Peyer's patch (tissue), 4 donors: ENCODE measurements around the gene SLC4A1AP. TPM values are rescaled to one million over a fixed set of nuclear protein-coding genes. Genes with fewer than 3 reads are reported as not detected.

Experiments
- DNase-seq, 3 donors: peaks; one replicate each; pipeline ENCODE4 v3.0.0-alpha.2; 2017 to 2019
- H3K27ac ChIP-seq, 4 donors: fragments of 200-600 bp; sonication (generic); one replicate each; pipeline ENCODE4 v1.5.1; 2016 to 2019
- H3K27me3 ChIP-seq, 2 donors: fragments of 200-600 bp; sonication (generic); one replicate each; pipeline ENCODE4 v1.5.1; 2019
- H3K36me3 ChIP-seq, 3 donors: fragments of 200-600 bp; sonication (generic); one replicate each; pipeline ENCODE4 v1.5.1; 2016 to 2019
- H3K4me1 ChIP-seq, 4 donors: fragments of 200-600 bp; sonication (generic); one replicate each; pipeline ENCODE4 v1.5.1; 2016 to 2019
- H3K4me3 ChIP-seq, 4 donors: fragments of 200-600 bp; sonication (generic); 1 replicate in 3 of 4; 2 replicates in 1 of 4; pipeline ENCODE4 v1.5.1; 2016 to 2019; ENCODE audit warnings: mild to moderate bottlenecking in 1 of 4
- H3K9me3 ChIP-seq, 4 donors: fragments of 200-600 bp; sonication (generic); one replicate each; pipeline ENCODE4 v1.5.1; 2016 to 2019; ENCODE audit warnings: mild to moderate bottlenecking in 1 of 4
- POLR2A ChIP-seq, 2 donors: fragments of 450-650 bp; IDR thresholded peaks; one replicate each; pipeline ENCODE4 v1.5.1; 2017; ENCODE audit warnings: antibody characterized with exemption in 2 of 2, mild to moderate bottlenecking in 2 of 2, moderate library complexity in 2 of 2
- total RNA-seq, 4 donors: library from RNA; depleted of rRNA; stranded (reverse); fragments of >200 nt; gene quantifications; one replicate each; pipeline ENCODE4 v1.1.0, GENCODE V29; 2016
- TF ChIP-seq, protein P1 (sequence below), 6 experiments: fragments of 450-650 bp in 4 of 6; fragments of 200-600 bp in 2 of 6; sonication (generic) in 1 of 6; IDR thresholded peaks; one replicate each; pipeline ENCODE4 v1.5.1; 2017 to 2019; ENCODE audit warnings: antibody characterized with exemption in 6 of 6, mild to moderate bottlenecking in 3 of 6, moderate library complexity in 1 of 6

The SLC4A1AP gene
- total RNA-seq, 4 donors from 2014 or later = 18.6 to 47.0 (median 21.9) TPM

DNA sequence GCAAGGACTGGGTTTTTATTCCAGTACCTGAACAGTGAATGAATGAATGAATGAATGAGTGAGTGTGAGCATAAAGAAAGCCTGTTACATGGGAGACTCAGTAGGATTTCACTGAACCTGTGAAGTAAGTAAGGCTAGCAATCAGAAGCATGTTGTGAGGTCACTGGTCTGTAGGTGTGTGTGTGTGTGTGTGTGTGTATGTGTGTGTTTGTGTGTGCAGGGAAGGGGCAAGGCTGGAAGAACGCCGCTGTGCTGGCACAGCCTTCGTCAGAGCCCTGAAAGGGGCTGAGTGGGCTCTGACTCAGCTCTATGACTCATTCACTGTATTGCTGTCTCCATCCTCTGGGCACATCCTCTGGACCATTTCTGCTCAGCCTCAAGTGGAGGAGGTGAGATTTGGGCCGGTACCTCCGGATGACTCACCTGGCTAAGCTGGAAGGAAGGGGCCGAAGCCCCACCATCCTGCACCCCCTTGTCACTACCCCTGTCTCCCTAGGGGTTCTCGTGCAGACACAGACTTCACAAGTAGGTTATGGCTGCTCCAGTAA, 56.4 kb downstream of the SLC4A1AP start:
- DNase-seq = peak in 1 of 3 donors; percentile 58
- Histone ChIP-seq H3K27me3 (no peaks in the 10 kb centered on the region), H3K4me1 (peaks cover 0 to 15% (median 5%) of the 10 kb centered on the region in 4 donors), H3K36me3 (no peaks in the 10 kb centered on the region), H3K4me3 (no peak overlapping the region), H3K27ac (no peak overlapping the region), H3K9me3 (no peaks in the 10 kb centered on the region)
- TF ChIP-seq, protein P1, sequence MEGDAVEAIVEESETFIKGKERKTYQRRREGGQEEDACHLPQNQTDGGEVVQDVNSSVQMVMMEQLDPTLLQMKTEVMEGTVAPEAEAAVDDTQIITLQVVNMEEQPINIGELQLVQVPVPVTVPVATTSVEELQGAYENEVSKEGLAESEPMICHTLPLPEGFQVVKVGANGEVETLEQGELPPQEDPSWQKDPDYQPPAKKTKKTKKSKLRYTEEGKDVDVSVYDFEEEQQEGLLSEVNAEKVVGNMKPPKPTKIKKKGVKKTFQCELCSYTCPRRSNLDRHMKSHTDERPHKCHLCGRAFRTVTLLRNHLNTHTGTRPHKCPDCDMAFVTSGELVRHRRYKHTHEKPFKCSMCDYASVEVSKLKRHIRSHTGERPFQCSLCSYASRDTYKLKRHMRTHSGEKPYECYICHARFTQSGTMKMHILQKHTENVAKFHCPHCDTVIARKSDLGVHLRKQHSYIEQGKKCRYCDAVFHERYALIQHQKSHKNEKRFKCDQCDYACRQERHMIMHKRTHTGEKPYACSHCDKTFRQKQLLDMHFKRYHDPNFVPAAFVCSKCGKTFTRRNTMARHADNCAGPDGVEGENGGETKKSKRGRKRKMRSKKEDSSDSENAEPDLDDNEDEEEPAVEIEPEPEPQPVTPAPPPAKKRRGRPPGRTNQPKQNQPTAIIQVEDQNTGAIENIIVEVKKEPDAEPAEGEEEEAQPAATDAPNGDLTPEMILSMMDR (IDR thresholded peaks at IDR 0.05) = no peak
- no peak for TF ChIP-seq POLR2A (IDR thresholded peaks at IDR 0.05)

DNA sequence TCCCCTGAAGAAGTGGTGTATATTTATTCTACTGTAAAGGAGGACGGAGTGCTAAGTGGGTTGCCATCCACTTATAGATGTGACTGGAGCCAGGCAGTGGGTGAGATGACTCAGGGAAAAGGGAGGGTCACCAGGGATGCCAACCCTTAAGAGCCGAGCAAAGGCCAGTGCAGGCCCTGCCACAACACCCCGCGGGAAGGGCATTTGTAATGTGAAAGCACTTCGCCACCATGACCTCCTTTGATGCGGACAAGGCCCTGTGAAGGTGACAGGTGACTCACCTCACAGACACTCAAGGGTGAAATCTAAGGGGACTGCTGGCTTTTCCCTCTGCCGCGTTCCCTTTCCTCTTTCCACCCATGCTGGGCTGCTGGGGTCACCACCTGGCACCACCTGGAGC, 57.6 kb downstream of the SLC4A1AP start:
- Histone ChIP-seq H3K27ac (no peak overlapping the region), H3K36me3 (no peaks in the 10 kb centered on the region), H3K4me3 (no peak overlapping the region), H3K9me3 (no peaks in the 10 kb centered on the region), H3K4me1 (peaks cover 0 to 7% (median 1%) of the 10 kb centered on the region in 4 donors), H3K27me3 (no peaks in the 10 kb centered on the region)
- no peak for TF ChIP-seq POLR2A (IDR thresholded peaks at IDR 0.05)
- TF ChIP-seq, protein P1 (IDR thresholded peaks at IDR 0.05) = no peak
- DNase-seq = peak in 2 of 3 donors; percentile 59 to 68

DNA sequence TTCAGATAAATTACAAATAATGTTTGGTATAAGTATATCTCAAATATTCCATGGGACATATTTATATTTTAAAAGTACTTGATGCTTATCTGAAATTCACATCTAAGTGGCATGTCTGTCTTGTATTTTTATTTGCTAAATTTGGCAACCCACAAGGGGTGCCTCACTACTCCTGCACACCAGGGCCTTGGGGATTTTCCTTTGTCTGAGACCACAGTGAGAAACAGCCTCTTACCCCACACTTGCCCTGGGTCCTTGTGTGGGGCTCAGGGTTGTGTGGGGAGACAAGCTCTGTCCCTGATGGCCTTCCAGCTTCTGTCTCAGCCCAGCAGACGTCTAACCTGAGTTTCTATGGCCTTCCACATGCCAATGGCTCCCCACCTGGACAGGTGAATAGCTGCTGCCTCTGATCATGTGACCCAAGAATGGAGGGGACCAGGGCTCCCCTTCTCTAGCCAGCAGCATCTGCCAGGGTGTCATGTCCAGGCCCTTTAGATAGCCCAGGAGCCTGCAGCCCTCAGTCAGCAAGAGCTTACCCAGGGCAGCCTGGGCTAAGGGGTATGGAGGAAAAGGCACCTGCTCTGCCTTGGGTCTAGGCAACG, 58.3 kb downstream of the SLC4A1AP start:
- no peaks in the 10 kb centered on the region for H3K36me3 ChIP-seq
- DNase-seq = no peak
- H3K27me3 ChIP-seq = no peaks in the 10 kb centered on the region
- H3K4me3 ChIP-seq = no peak overlapping the region
- H3K4me1 ChIP-seq = peaks cover 0 to 5% (median 0%) of the 10 kb centered on the region in 4 donors
- no peaks in the 10 kb centered on the region for H3K9me3 ChIP-seq
- no peak overlapping the region for H3K27ac ChIP-seq
- no peak for TF ChIP-seq POLR2A (IDR thresholded peaks at IDR 0.05)
- TF ChIP-seq, protein P1 (IDR thresholded peaks at IDR 0.05) = no peak

DNA sequence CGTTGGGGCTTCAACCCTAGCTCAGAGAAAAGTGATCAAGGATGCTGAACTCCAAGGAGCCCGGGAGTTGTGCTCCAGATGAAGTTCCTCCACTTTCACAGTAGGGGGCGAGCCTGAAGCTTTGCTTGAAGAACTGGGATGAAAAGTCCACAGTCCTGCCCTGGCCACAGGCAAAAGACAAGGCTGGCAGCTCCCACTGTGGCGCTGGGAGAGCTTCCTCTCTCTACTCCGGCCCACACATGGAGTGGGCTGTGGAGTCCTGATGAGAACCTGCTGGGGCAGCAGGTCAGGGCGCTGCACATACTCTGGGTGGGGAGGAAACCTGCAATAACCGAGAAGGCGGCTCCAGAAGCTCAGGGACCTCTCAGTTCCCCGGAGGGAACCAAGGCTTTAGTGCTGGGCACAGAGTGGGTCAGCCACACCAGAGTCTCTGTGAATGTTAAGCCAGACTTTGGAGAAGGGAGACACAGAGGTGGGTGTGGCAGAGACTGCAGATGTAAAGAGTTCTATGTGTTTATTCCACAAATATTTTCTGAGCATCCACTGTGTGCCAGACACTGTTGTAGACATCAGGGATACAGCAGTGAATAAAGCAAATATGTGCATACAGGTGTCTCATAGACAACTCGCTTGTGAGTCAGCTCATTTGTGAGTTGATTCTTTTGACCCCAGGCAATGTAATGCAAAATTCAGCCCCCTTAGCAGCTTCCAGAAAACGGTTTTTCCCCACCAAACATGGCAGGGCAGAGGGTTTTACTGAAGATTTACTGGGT, 59.9 kb downstream of the SLC4A1AP start:
- H3K4me1 ChIP-seq = peaks cover 0 to 14% (median 0%) of the 10 kb centered on the region in 4 donors
- no peaks in the 10 kb centered on the region for H3K9me3 ChIP-seq
- H3K27ac ChIP-seq = peak overlapping the region; percentile 3 to 65 (median 15)
- H3K36me3 ChIP-seq = no peaks in the 10 kb centered on the region
- TF ChIP-seq, protein P1 (IDR thresholded peaks at IDR 0.05) = peak; percentile 27 to 86 (median 72)
- no peak for TF ChIP-seq POLR2A (IDR thresholded peaks at IDR 0.05)
- no peaks in the 10 kb centered on the region for H3K27me3 ChIP-seq
- DNase-seq = peak in 2 of 3 donors; percentile 61 to 79
- H3K4me3 ChIP-seq = no peak overlapping the region

DNA sequence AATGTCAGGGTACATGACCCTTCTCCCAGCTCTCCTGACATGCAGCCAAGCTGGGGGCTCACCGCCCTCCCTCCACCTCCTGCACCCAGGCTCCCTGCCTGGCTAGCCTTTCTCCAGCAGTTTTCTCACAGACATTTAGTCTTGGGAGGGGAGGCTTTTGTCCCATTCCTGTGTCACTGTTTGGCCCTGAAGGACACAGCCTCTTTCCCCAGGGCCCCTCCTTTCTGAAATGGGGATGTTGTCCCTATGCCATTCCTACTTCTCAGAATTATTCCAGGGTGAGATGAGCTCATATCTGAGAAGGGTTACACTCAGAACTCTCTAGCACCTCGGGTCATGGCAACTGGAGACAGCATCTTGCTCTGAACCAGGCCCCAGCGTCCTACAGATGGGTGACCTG, 60.5 kb downstream of the SLC4A1AP start:
- Histone ChIP-seq H3K4me1 (peaks cover 0 to 18% (median 0%) of the 10 kb centered on the region in 4 donors), H3K4me3 (no peak overlapping the region), H3K9me3 (no peaks in the 10 kb centered on the region), H3K27me3 (no peaks in the 10 kb centered on the region), H3K36me3 (no peaks in the 10 kb centered on the region), H3K27ac (peak overlapping the region in 2 of 4 donors; percentile 3 to 65)
- TF ChIP-seq, protein P1 (IDR thresholded peaks at IDR 0.05) = no peak
- no peak for TF ChIP-seq POLR2A (IDR thresholded peaks at IDR 0.05)
- DNase-seq = no peak
